ENCODE results near the gene LRP2BP.

- TF ChIP-seq POLR2AphosphoS5 (IDR thresholded peaks at IDR 0.05) (no peak), CTCF (IDR thresholded peaks at IDR 0.05) (no peak), POLR2A (IDR thresholded peaks at IDR 0.05) (no peak)
Observed at GRCh38 chr4:185424905-185425646, 29.4 kb upstream of the LRP2BP start.

Measured in breast epithelium (tissue), 3 donors.